GM12878 (cell line): Measurements from ENCODE around the gene PUM2. TPM values are rescaled to one million over a fixed set of nuclear protein-coding genes. Genes with fewer than 3 reads are reported as not detected.

Source experiments
- ATAC-seq: fragments of 200-7000 bp; cut with Tn5 transposase; 3 replicates; pipeline ENCODE4 v1.9.1; 2020; ENCODE audit warnings: mild to moderate bottlenecking, moderate library complexity
- BruUV-seq: library from RNA; stranded (reverse); fragments of 400-500 nt; replicated peaks from 2 replicates; lab custom pipeline; 2021; lab: Mats Ljungman, UMichigan
- CTCF ChIA-PET: fragments of 300-600 bp; sonication (Branson Sonifier 250); formaldehyde crosslinking; extraction: SDS; loops from one replicate; lab custom pipeline; 2021; ENCODE audit warnings: inconsistent platforms; lab: Yijun Ruan, JAX
- POLR2A ChIA-PET: fragments of 350-600 bp; formaldehyde crosslinking; extraction: SDS; loops from one replicate; lab custom pipeline; 2021; ENCODE audit warnings: inconsistent platforms; lab: Charles Lee
- RAD21 ChIA-PET: fragments of 300-600 bp; sonication (Branson Sonifier 250); formaldehyde crosslinking; loops from one replicate; lab custom pipeline; 2023; ENCODE audit warnings: antibody characterized with exemption; ENCODE audit not compliant: unreplicated experiment; lab: Charles Lee
- SMC1A ChIA-PET: fragments of 300-600 bp; sonication (Branson Sonifier 250); formaldehyde crosslinking; loops from one replicate; lab custom pipeline; 2023; ENCODE audit not compliant: unreplicated experiment, uncharacterized antibody; lab: Charles Lee
- DNase-seq: peaks from one replicate; pipeline ENCODE4 v3.0.0-alpha.2; 2011; ENCODE audit warnings: low read depth, low spot score
- FAIRE-seq: peaks from 3 replicates; lab custom pipeline; 2011; peaks lifted over from hg19 to GRCh38; lab: Jason Lieb, UNC
- H2AFZ ChIP-seq: 2 replicates; pipeline ENCODE4 v1.6.0; 2011; ENCODE audit warnings: low read depth, low read length, control low read depth; ENCODE audit not compliant: control insufficient read depth
- H3K27ac ChIP-seq: 2 replicates; pipeline ENCODE4 v1.5.1; 2011; ENCODE audit warnings: control low read depth; ENCODE audit not compliant: control insufficient read depth, insufficient read depth
- H3K27me3 ChIP-seq, 2 experiments: replicated peaks in 1 of 2; 2 replicates each; pipeline versions ENCODE4 v1.6.0 to v1.6.1; 2011; ENCODE audit warnings: low read length in 1 of 2; ENCODE audit not compliant: control insufficient read depth in 2 of 2, insufficient read depth in 2 of 2
- H3K36me3 ChIP-seq, 2 experiments: 2 replicates each; pipeline ENCODE4 v1.5.1; 2011; ENCODE audit warnings: low read length in 1 of 2; ENCODE audit not compliant: control insufficient read depth in 2 of 2, insufficient read depth in 2 of 2
- H3K4me1 ChIP-seq: 2 replicates; pipeline ENCODE4 v1.6.1; 2011; ENCODE audit warnings: mild to moderate bottlenecking, low read length, moderate library complexity, mixed read lengths; ENCODE audit not compliant: control insufficient read depth, insufficient read depth
- H3K4me2 ChIP-seq: 2 replicates; pipeline ENCODE4 v1.6.0; 2011; ENCODE audit warnings: control low read depth; ENCODE audit not compliant: control insufficient read depth, insufficient read depth
- H3K4me3 ChIP-seq: fragments of 200-600 bp; sonication (generic); 2 replicates; pipeline ENCODE4 v1.5.1; 2016
- H3K79me2 ChIP-seq: 2 replicates; pipeline ENCODE4 v1.6.0; 2011; ENCODE audit warnings: low read length; ENCODE audit not compliant: control insufficient read depth, insufficient read depth
- H3K9ac ChIP-seq: 2 replicates; pipeline ENCODE4 v1.8.0; 2011; ENCODE audit warnings: low read length, control low read depth, mixed read lengths; ENCODE audit not compliant: control insufficient read depth, insufficient read depth
- H3K9me3 ChIP-seq: replicated peaks from 3 replicates; pipeline ENCODE4 v1.5.1; 2011; ENCODE audit warnings: mild to moderate bottlenecking, low read length; ENCODE audit not compliant: control insufficient read depth, insufficient read depth
- H4K20me1 ChIP-seq: 2 replicates; pipeline ENCODE4 v1.6.0; 2011; ENCODE audit not compliant: control insufficient read depth, insufficient read depth
- EED ChIP-seq: sonication (generic); IDR thresholded peaks from 2 replicates; pipeline ENCODE4 v1.6.1; 2016; ENCODE audit warnings: antibody characterized with exemption, low read depth
- EGR1 ChIP-seq, 2 experiments: IDR thresholded peaks; 1 replicate in 1 of 2; 2 replicates in 1 of 2; pipeline ENCODE4 v1.6.1; 2011 to 2012; ENCODE audit warnings: low read depth in 2 of 2, low read length in 2 of 2, borderline replicate concordance in 1 of 2, mild to moderate bottlenecking in 1 of 2, moderate library complexity in 1 of 2
- GABPA ChIP-seq: IDR thresholded peaks from 2 replicates; pipeline ENCODE4 v1.6.1; 2014; ENCODE audit warnings: antibody characterized with exemption, low read depth, mild to moderate bottlenecking, inconsistent platforms
- HDAC2 ChIP-seq: fragments of 200-600 bp; sonication (generic); IDR thresholded peaks from 2 replicates; pipeline ENCODE4 v1.6.1; 2017
- KAT2A ChIP-seq: conservative IDR thresholded peaks from 2 replicates; pipeline ENCODE4 v1.6.1; 2011; ENCODE audit warnings: low read depth, low read length; ENCODE audit not compliant: control insufficient read depth
- NR2C1 ChIP-seq: fragments of 450-650 bp; IDR thresholded peaks from 2 replicates; pipeline ENCODE4 v1.6.1; 2017; ENCODE audit warnings: antibody characterized with exemption, mild to moderate bottlenecking, moderate library complexity
- POU2F2 ChIP-seq: IDR thresholded peaks from 3 replicates; pipeline ENCODE4 v1.6.1; 2011; ENCODE audit warnings: low read depth, mild to moderate bottlenecking, low read length, borderline replicate concordance
- RAD51 ChIP-seq: fragments of 450-650 bp; IDR thresholded peaks from 2 replicates; pipeline ENCODE4 v1.6.1; 2016; ENCODE audit warnings: moderate library complexity, mild to moderate bottlenecking, inconsistent platforms
- RCOR1 ChIP-seq: conservative IDR thresholded peaks from 2 replicates; pipeline ENCODE4 v1.6.1; 2012; ENCODE audit warnings: low read depth, low read length, improper control_type of control experiment
- RUNX3 ChIP-seq: IDR thresholded peaks from 2 replicates; pipeline ENCODE4 v1.6.1; 2012; ENCODE audit warnings: low read length, inconsistent platforms
- SREBF2 ChIP-seq: IDR thresholded peaks from 2 replicates; pipeline ENCODE4 v1.6.1; 2012; ENCODE audit warnings: mild to moderate bottlenecking, low read length
- SUPT20H ChIP-seq: IDR thresholded peaks from 2 replicates; pipeline ENCODE4 v1.6.1; 2011; ENCODE audit warnings: low read depth, mild to moderate bottlenecking, low read length, moderate library complexity, borderline replicate concordance; ENCODE audit not compliant: control insufficient read depth
- WGBS: methylation state at CpG from one replicate; pipeline ENCODE4 v1.1.6; 2016; ENCODE audit warnings: low lambda C conversion rate; ENCODE audit not compliant: insufficient replicate concordance, insufficient coverage; ENCODE audit errors: missing lambda C conversion rate; 5-methylcytosine and 5-hydroxymethylcytosine counted together
- in situ Hi-C: fragments of 300-500 bp; cut with MboI; formaldehyde crosslinking; loops from 9 replicates; pipeline ENCODE4 v1.14.3; 2018; ENCODE audit warnings: mixed read lengths
- intact Hi-C: fragments of 100-400 bp; cut with micrococcal nuclease; formaldehyde crosslinking; loops from one replicate; pipeline ENCODE4 v1.14.2; 2022; ENCODE audit not compliant: unreplicated experiment
- polyA plus RNA-seq, 11 experiments: library from polyadenylated mRNA; depleted of rRNA in 4 of 11; unstranded in 6 of 11; stranded (reverse) in 5 of 11; fragments of >200 nt; fragmentation: Nextera tagmentation in 4 of 11; fragmentation: Illumina TruSeq in 1 of 11; extraction: Ambion mirVana in 4 of 11; extraction: Trizol in 1 of 11; gene quantifications; 1 replicate in 1 of 11; 2 replicates in 10 of 11; pipeline versions ENCODE4 v1.2.1 to v1.2.3, GENCODE V29; 2011 to 2016; ENCODE audit warnings: inconsistent platforms in 2 of 11, missing spikeins in 2 of 11, low read depth in 1 of 11
- total RNA-seq, 4 experiments: library from RNA; depleted of rRNA in 3 of 4; stranded (reverse); fragments of >200 nt in 3 of 4; fragmentation: Illumina TruSeq in 1 of 4; extraction: Trizol in 1 of 4; gene quantifications; 2 replicates each; pipeline versions ENCODE4 v1.2.1 to v1.2.3, GENCODE V29; 2013 to 2021
- TF ChIP-seq, protein P1 (sequence below): fragments of 450-650 bp; IDR thresholded peaks from 2 replicates; pipeline ENCODE4 v1.6.1; 2017; ENCODE audit warnings: mild to moderate bottlenecking, moderate library complexity
- TF ChIP-seq, protein P2 (sequence below): IDR thresholded peaks from 2 replicates; pipeline ENCODE4 v1.6.1; 2011; ENCODE audit warnings: borderline replicate concordance, low read depth, mild to moderate bottlenecking, moderate library complexity, mixed read lengths, low read length; ENCODE audit not compliant: insufficient read depth; ENCODE audit errors: extremely low read length
- TF ChIP-seq, protein P3 (sequence below): IDR thresholded peaks from 2 replicates; pipeline ENCODE4 v1.6.1; 2012; ENCODE audit warnings: mild to moderate bottlenecking, low read depth, low read length

The PUM2 gene
- total and polyA plus RNA-seq, 10 of the 15 experiments (the other 5 are each of a cell fraction or from before 2014, with no cell fraction given): 14.5 to 87.6 (median 29.4) TPM

DNA sequence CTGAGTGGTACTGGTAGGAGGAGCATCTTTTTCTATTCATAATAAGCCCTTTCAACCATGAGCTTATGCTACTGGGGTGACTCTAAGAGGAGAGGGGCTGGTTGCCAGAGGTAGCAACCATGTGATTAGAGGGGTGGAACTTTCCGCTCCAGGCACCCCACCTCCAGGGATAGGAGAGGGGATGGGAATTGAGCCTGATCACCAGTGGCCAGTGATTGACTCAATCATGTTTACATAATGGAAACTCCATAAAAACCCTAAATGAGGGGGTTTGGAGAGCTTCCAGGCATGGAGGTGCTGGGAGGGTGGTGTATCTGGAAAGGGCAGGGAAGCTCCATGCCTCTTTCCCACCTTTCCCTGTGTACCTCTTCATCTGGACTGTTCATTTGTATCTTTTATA, 49.7 kb upstream of the PUM2 start (continued):
- TF ChIP-seq, protein P1, sequence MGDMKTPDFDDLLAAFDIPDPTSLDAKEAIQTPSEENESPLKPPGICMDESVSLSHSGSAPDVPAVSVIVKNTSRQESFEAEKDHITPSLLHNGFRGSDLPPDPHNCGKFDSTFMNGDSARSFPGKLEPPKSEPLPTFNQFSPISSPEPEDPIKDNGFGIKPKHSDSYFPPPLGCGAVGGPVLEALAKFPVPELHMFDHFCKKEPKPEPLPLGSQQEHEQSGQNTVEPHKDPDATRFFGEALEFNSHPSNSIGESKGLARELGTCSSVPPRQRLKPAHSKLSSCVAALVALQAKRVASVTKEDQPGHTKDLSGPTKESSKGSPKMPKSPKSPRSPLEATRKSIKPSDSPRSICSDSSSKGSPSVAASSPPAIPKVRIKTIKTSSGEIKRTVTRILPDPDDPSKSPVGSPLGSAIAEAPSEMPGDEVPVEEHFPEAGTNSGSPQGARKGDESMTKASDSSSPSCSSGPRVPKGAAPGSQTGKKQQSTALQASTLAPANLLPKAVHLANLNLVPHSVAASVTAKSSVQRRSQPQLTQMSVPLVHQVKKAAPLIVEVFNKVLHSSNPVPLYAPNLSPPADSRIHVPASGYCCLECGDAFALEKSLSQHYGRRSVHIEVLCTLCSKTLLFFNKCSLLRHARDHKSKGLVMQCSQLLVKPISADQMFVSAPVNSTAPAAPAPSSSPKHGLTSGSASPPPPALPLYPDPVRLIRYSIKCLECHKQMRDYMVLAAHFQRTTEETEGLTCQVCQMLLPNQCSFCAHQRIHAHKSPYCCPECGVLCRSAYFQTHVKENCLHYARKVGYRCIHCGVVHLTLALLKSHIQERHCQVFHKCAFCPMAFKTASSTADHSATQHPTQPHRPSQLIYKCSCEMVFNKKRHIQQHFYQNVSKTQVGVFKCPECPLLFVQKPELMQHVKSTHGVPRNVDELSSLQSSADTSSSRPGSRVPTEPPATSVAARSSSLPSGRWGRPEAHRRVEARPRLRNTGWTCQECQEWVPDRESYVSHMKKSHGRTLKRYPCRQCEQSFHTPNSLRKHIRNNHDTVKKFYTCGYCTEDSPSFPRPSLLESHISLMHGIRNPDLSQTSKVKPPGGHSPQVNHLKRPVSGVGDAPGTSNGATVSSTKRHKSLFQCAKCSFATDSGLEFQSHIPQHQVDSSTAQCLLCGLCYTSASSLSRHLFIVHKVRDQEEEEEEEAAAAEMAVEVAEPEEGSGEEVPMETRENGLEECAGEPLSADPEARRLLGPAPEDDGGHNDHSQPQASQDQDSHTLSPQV: no peak
- TF ChIP-seq GABPA: no peak
- no peak for TF ChIP-seq RCOR1
- TF ChIP-seq SUPT20H: no peak
- no peak for TF ChIP-seq EGR1 (IDR thresholded peaks at IDR 0.05; ENCODE audit: borderline replicate concordance in 1 of 2, low read depth in 2 of 2, low read length in 2 of 2)
- no peak for TF ChIP-seq HDAC2

DNA sequence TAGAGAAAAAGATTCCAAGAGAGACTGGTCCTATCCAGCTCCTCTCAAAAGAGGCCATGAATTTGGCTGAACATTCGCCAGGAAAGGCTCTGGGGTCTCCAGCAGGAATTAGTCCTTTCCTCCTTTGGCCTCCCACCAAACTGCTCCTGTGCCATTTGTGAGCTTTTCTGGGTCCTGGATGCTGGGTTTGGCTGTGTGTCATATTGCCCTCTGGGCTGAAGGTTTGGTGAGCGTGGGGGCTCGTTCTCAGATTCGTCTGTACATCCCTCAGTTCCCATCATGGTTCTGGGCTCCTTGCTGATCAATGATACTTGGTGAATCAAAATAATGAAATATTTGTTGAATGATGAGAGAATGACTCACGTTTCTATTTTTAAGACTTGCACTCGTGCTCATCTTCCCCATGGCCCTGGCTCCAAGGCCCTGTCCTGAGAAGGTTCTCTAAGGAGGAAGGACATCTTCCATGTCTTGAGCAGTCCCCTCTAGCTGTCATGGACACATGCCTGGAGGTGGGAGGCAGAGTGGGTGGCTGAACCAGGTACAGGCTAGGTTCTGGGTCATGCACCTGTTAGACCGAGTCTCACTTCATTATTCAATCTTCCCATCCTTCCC, 48.4 kb upstream of the PUM2 start:
- H2AFZ ChIP-seq: no peak overlapping the region
- DNase-seq (no peak), FAIRE-seq (no peak), ATAC-seq (no peak)
- H3K4me1 ChIP-seq: no peaks in the 10 kb centered on the region
- no peaks in the 10 kb centered on the region for H4K20me1 ChIP-seq
- ChIA-PET RAD21 (no interaction called here), CTCF (interaction anchor here (0.6 to 1.3 kb wide), 3 partner anchors 15 to 768 kb away, joined by 3 read pairs; no protein-coding TSS in a partner anchor), SMC1A (interaction anchor here (1.4 kb wide), 1 partner anchor 18 kb away, joined by 3 read pairs; no protein-coding TSS in a partner anchor), POLR2A (no interaction called here)
- BruUV-seq: no TSS peak
- in situ Hi-C loops: no loop called here
- no peak overlapping the region for H3K4me3 ChIP-seq
- no peaks in the 10 kb centered on the region for H3K79me2 ChIP-seq
- H3K4me2 ChIP-seq: no peak overlapping the region
- H3K27me3 ChIP-seq: peaks cover 0 to 1% of the 10 kb centered on the region in 2 experiments; a peak in 2 of 4 replicates
- H3K36me3 ChIP-seq: no peaks in the 10 kb centered on the region
- no peak overlapping the region for H3K9ac ChIP-seq
- no peak overlapping the region for H3K27ac ChIP-seq
- no peaks in the 10 kb centered on the region for H3K9me3 ChIP-seq
- intact Hi-C loops: no loop called here
- 36% methylated on average over 7 of the region's 7 CpGs for WGBS
- TF ChIP-seq RAD51 (no peak), HDAC2 (no peak), SREBF2 (no peak), NR2C1 (no peak), RUNX3 (no peak), KAT2A (no peak), POU2F2 (no peak), EED (no peak)
- TF ChIP-seq, protein P2, sequence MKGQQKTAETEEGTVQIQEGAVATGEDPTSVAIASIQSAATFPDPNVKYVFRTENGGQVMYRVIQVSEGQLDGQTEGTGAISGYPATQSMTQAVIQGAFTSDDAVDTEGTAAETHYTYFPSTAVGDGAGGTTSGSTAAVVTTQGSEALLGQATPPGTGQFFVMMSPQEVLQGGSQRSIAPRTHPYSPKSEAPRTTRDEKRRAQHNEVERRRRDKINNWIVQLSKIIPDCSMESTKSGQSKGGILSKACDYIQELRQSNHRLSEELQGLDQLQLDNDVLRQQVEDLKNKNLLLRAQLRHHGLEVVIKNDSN: no peak
- TF ChIP-seq, protein P3, sequence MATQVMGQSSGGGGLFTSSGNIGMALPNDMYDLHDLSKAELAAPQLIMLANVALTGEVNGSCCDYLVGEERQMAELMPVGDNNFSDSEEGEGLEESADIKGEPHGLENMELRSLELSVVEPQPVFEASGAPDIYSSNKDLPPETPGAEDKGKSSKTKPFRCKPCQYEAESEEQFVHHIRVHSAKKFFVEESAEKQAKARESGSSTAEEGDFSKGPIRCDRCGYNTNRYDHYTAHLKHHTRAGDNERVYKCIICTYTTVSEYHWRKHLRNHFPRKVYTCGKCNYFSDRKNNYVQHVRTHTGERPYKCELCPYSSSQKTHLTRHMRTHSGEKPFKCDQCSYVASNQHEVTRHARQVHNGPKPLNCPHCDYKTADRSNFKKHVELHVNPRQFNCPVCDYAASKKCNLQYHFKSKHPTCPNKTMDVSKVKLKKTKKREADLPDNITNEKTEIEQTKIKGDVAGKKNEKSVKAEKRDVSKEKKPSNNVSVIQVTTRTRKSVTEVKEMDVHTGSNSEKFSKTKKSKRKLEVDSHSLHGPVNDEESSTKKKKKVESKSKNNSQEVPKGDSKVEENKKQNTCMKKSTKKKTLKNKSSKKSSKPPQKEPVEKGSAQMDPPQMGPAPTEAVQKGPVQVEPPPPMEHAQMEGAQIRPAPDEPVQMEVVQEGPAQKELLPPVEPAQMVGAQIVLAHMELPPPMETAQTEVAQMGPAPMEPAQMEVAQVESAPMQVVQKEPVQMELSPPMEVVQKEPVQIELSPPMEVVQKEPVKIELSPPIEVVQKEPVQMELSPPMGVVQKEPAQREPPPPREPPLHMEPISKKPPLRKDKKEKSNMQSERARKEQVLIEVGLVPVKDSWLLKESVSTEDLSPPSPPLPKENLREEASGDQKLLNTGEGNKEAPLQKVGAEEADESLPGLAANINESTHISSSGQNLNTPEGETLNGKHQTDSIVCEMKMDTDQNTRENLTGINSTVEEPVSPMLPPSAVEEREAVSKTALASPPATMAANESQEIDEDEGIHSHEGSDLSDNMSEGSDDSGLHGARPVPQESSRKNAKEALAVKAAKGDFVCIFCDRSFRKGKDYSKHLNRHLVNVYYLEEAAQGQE: no peak
